Caco-2 (cell line): ENCODE measurements around the gene YWHAG. TPM values are rescaled to one million over a fixed set of nuclear protein-coding genes. Genes with fewer than 3 reads are reported as not detected.
A peak's percentile ranks its signal among the peaks of the same experiment; 100 is the strongest.

Experiments
- BruUV-seq: library from RNA; stranded (reverse); fragments of 400-500 nt; replicated peaks from 2 replicates; lab custom pipeline; 2021; lab: Mats Ljungman, UMichigan
- CTCF ChIA-PET: fragments of 300-600 bp; sonication (Branson Sonifier 250); formaldehyde crosslinking; loops from one replicate; lab custom pipeline; 2022; ENCODE audit warnings: antibody characterized with exemption; lab: Charles Lee
- POLR2A ChIA-PET: fragments of 300-600 bp; sonication (Branson Sonifier 250); formaldehyde crosslinking; loops from one replicate; lab custom pipeline; 2022; ENCODE audit warnings: antibody characterized with exemption; lab: Charles Lee
- DNase-seq, 2 experiments: peaks; one replicate each; pipeline versions ENCODE4 v3.0.0 to v3.0.0-alpha.2; 2020 to 2022
- H3K27me3 ChIP-seq: replicated peaks from 2 replicates; pipeline ENCODE4 v1.6.0; 2011; ENCODE audit warnings: low read length; ENCODE audit not compliant: control insufficient read depth, insufficient read depth
- H3K36me3 ChIP-seq: 2 replicates; pipeline ENCODE4 v1.5.1; 2011; ENCODE audit warnings: low read length; ENCODE audit not compliant: control insufficient read depth, insufficient read depth
- H3K4me1 ChIP-seq: fragments of 250-450 bp; sonication (Bioruptor Pico); 2 replicates; pipeline ENCODE4 v1.5.1; 2020; ENCODE audit warnings: mild to moderate bottlenecking
- H3K4me3 ChIP-seq: 2 replicates; pipeline ENCODE4 v1.5.1; 2011; ENCODE audit warnings: low read depth, mild to moderate bottlenecking, control low read depth, low read length
- H3K9me3 ChIP-seq: fragments of 250-450 bp; sonication (Bioruptor Pico); 2 replicates; pipeline ENCODE4 v1.5.1; 2020; ENCODE audit warnings: mild to moderate bottlenecking, moderate library complexity
- H3K27ac Mint-ChIP-seq: one replicate; pipeline ENCODE4 v1.8.0; 2022; ENCODE audit warnings: mixed read lengths; ENCODE audit not compliant: unreplicated experiment
- H3K27me3 Mint-ChIP-seq: one replicate; pipeline ENCODE4 v1.8.0; 2022; ENCODE audit warnings: mixed read lengths; ENCODE audit not compliant: insufficient read depth, unreplicated experiment
- H3K36me3 Mint-ChIP-seq: one replicate; pipeline ENCODE4 v1.8.0; 2022; ENCODE audit warnings: mild to moderate bottlenecking, mixed read lengths; ENCODE audit not compliant: insufficient read depth, unreplicated experiment
- H3K4me1 Mint-ChIP-seq: one replicate; pipeline ENCODE4 v1.8.0; 2022; ENCODE audit warnings: low read depth, mixed read lengths; ENCODE audit not compliant: unreplicated experiment
- H3K4me3 Mint-ChIP-seq: one replicate; pipeline ENCODE4 v1.8.0; 2022; ENCODE audit warnings: mild to moderate bottlenecking, moderate library complexity, mixed read lengths; ENCODE audit not compliant: unreplicated experiment
- H3K9me3 Mint-ChIP-seq: one replicate; pipeline ENCODE4 v1.8.0; 2022; ENCODE audit warnings: mixed read lengths; ENCODE audit not compliant: unreplicated experiment
- CTCF ChIP-seq, 2 experiments: fragments of 200-600 bp in 1 of 2; IDR thresholded peaks; 1 replicate in 1 of 2; 2 replicates in 1 of 2; pipeline versions ENCODE4 v1.5.1 to v1.8.0; 2011 to 2022; ENCODE audit warnings: antibody characterized with exemption in 1 of 2, control low read depth in 1 of 2, inconsistent platforms in 1 of 2, low read depth in 1 of 2, low read length in 1 of 2, mild to moderate bottlenecking in 1 of 2, moderate library complexity in 1 of 2; ENCODE audit not compliant: insufficient read depth in 1 of 2, severe bottlenecking in 1 of 2, unreplicated experiment in 1 of 2
- intact Hi-C: fragments of 100-400 bp; cut with micrococcal nuclease; formaldehyde crosslinking; loops from one replicate; pipeline ENCODE4 v1.10.0; 2022; ENCODE audit not compliant: unreplicated experiment
- total RNA-seq: library from RNA; stranded (reverse); gene quantifications from 2 replicates; pipeline ENCODE4 v1.2.3, GENCODE V29; 2022

YWHAG gene
- total RNA-seq, 1 experiment from 2014 or later = 150 TPM

DNA sequence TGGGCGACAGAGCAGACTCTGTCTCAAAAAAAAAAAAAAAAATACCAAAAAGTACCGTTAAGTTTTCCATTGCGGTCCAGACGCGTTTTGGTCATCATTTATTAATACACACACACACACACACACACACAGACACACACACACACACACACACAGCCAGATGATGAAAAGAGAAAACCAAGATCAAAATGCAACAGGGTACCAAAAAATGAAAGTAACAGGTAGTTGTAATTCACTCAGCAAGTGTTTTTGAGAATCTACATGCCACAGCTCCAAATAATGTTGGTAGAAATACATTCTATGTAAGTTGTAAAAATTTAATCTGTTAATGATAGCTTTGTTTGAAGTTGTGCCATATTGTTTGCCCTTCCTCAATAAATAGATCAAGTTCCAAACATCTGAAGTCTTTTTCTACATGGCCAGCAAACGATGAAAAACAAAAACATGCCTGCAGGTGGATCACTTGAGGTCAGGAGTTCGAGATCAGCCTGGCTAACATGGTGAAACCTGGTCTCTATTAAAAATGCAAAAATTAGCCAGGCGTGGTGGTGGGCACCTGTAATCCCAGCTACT is 9.4 kb downstream of the YWHAG start:
- Mint-ChIP-seq H3K27ac (no peak overlapping the region), H3K4me1 (peaks cover 35% of the 10 kb centered on the region), H3K27me3 (no peaks in the 10 kb centered on the region), H3K4me3 (no peak overlapping the region), H3K36me3 (peaks cover 100% of the 10 kb centered on the region), H3K9me3 (no peaks in the 10 kb centered on the region)
- Histone ChIP-seq H3K4me1 (0 out of 2 replicates have a peak, but pooled peaks cover 5% of the 10 kb centered on the region), H3K9me3 (no peaks in the 10 kb centered on the region), H3K27me3 (no peaks in the 10 kb centered on the region), H3K36me3 (peaks cover 5% of the 10 kb centered on the region), H3K4me3 (no peak overlapping the region)
- intact Hi-C loops = no loop called here
- no TSS peak for BruUV-seq
- ChIA-PET POLR2A (no interaction called here), CTCF (no interaction called here)
- no peak for DNase-seq
- no peak for TF ChIP-seq CTCF (IDR thresholded peaks at IDR 0.05; ENCODE audit: insufficient read depth in 1 of 2, low read depth in 1 of 2, low read length in 1 of 2, severe bottlenecking in 1 of 2, unreplicated experiment in 1 of 2)

GRCh38 chr7:76347710-76348109 is 11.1 kb downstream of the YWHAG start:
- H3K4me1 Mint-ChIP-seq = peaks cover 36% of the 10 kb centered on the region
- no peaks in the 10 kb centered on the region for H3K9me3 Mint-ChIP-seq
- DNase-seq = no peak
- Histone ChIP-seq H3K9me3 (no peaks in the 10 kb centered on the region), H3K4me3 (no peak overlapping the region), H3K4me1 (0 out of 2 replicates have a peak, but pooled peaks cover 8% of the 10 kb centered on the region), H3K36me3 (peaks cover 10% of the 10 kb centered on the region), H3K27me3 (no peaks in the 10 kb centered on the region)
- no peak overlapping the region for H3K27ac Mint-ChIP-seq
- ChIA-PET POLR2A (no interaction called here), CTCF (no interaction called here)
- no peaks in the 10 kb centered on the region for H3K27me3 Mint-ChIP-seq
- peaks cover 99% of the 10 kb centered on the region for H3K36me3 Mint-ChIP-seq
- H3K4me3 Mint-ChIP-seq = no peak overlapping the region
- intact Hi-C loops = no loop called here
- no TSS peak for BruUV-seq
- TF ChIP-seq CTCF (IDR thresholded peaks at IDR 0.05; ENCODE audit: insufficient read depth in 1 of 2, low read depth in 1 of 2, low read length in 1 of 2, severe bottlenecking in 1 of 2, unreplicated experiment in 1 of 2) = no peak

DNA sequence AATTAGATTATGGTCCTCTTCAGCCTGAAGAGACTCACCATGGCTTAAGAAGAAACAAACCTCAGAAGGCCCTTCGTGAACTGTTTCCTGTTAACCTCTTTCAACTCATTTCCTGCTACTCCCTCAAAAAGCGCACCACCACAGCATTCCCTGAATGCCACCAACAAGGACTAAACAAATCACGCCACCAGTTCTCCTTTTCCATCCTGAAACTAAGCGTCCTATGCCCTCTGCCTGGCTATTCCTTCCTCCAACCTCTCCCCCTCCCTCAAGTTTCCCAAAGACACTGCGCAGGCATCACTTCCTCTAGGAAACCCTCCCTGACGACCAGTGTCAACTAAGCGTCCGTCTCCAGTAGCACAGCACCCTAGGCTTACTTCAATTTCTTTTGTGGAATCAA is 12.0 kb downstream of the YWHAG start:
- Histone ChIP-seq H3K4me3 (no peak overlapping the region), H3K9me3 (no peaks in the 10 kb centered on the region), H3K36me3 (peaks cover 10% of the 10 kb centered on the region), H3K27me3 (no peaks in the 10 kb centered on the region), H3K4me1 (0 out of 2 replicates have a peak, but pooled peaks cover 8% of the 10 kb centered on the region)
- ChIA-PET POLR2A (no interaction called here), CTCF (no interaction called here)
- no TSS peak for BruUV-seq
- no peaks in the 10 kb centered on the region for H3K27me3 Mint-ChIP-seq
- peak overlapping the region; percentile 1 for H3K4me3 Mint-ChIP-seq
- TF ChIP-seq CTCF (IDR thresholded peaks at IDR 0.05; ENCODE audit: insufficient read depth in 1 of 2, low read depth in 1 of 2, low read length in 1 of 2, severe bottlenecking in 1 of 2, unreplicated experiment in 1 of 2) = no peak
- intact Hi-C loops = no loop called here
- H3K9me3 Mint-ChIP-seq = no peaks in the 10 kb centered on the region
- peaks cover 99% of the 10 kb centered on the region for H3K36me3 Mint-ChIP-seq
- no peak for DNase-seq
- peaks cover 29% of the 10 kb centered on the region for H3K4me1 Mint-ChIP-seq
- H3K27ac Mint-ChIP-seq = peak overlapping the region; percentile 37
